ENCODE data around the gene ELAVL3.
A peak's percentile ranks its signal among the peaks of the same experiment; 100 is the strongest.
"Not testable (repeated sequence)": the region's sequence is repeated elsewhere in the genome, so short reads cannot be mapped to it uniquely, and the experiment has no call there.

ELAVL3 gene

DNA sequence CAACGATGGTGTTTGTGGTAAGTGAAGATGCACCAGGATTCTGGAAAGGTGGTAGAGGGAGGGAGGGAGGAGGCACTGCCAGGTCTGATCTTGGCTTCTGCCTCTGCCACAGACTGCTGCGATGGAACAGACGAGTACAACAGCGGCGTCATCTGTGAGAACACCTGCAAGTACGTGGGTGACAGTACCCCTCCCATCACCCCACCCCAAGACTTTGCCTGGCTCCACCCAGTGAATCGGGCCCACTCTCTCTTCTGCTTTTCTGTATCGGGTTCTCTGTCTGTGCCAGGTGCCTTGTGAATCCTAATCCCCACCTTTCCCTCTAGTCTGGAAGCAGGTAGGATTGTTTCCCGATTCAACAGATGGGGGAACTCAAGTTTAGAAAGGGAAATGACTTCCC lies 42.9 kb downstream of the ELAVL3 start:
- Histone ChIP-seq H3K27me3 (ENCODE audit: control insufficient read depth, insufficient read depth, low read length) (no peaks in the 10 kb centered on the region), H3K4me1 (ENCODE audit: control insufficient read depth, insufficient read depth, low read length) (peaks cover 13% of the 10 kb centered on the region), H3K9me3 (ENCODE audit: control insufficient read depth, low read length) (no peaks in the 10 kb centered on the region), H3K9ac (ENCODE audit: low read length) (no peak overlapping the region), H3K4me3 (ENCODE audit: low read length) (no peak overlapping the region), H3K36me3 (ENCODE audit: control insufficient read depth, insufficient read depth, low read length) (peaks cover 10% of the 10 kb centered on the region)

DNA sequence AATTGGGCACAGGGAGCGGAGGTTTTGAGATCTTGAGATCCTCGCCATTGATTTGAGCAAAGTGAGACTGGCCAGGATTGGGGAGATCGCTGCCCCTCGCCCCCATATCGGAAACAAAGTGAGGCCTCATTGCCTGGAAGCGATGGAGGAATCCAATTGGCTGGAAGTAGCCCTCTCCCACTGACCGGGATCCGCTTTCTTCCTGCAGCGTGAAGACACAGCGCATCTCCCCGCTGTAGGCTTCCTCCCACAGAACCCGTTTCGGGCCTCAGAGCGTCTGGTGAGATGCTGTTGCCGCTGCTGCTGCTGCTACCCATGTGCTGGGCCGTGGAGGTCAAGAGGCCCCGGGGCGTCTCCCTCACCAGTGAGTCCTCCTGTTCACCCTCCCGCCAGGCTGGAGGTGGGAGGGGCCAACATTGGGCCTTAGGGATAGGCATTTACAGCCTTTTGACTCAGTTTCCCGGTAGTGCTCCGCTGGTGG lies 45.0 kb downstream of the ELAVL3 start:
- Histone ChIP-seq H3K9ac (ENCODE audit: low read length) (peak overlapping the region; percentile 65), H3K4me3 (ENCODE audit: low read length) (peak overlapping the region; percentile 72), H3K9me3 (ENCODE audit: control insufficient read depth, low read length) (no peaks in the 10 kb centered on the region), H3K36me3 (ENCODE audit: control insufficient read depth, insufficient read depth, low read length) (peaks cover 1% of the 10 kb centered on the region), H3K27me3 (ENCODE audit: control insufficient read depth, insufficient read depth, low read length) (no peaks in the 10 kb centered on the region), H3K4me1 (ENCODE audit: control insufficient read depth, insufficient read depth, low read length) (peaks cover 13% of the 10 kb centered on the region)

GRCh38 chr19:11435057-11435832 lies 45.6 kb downstream of the ELAVL3 start, which contains the start of the genes ODAD3 and PRKCSH:
Gene ODAD3, minus strand, starts transcription at chr19:11435121. Its CDS starts 105 bp downstream, at chr19:11435016.
Gene PRKCSH, plus strand, starts transcription at chr19:11435635. Its CDS starts 483 bp downstream, at chr19:11436118.
- H3K9ac ChIP-seq (ENCODE audit: low read length) = peak within 1 kb of the TSS; percentile 65
- no peaks in the 10 kb centered on the region for H3K27me3 ChIP-seq (ENCODE audit: control insufficient read depth, insufficient read depth, low read length)
- H3K4me3 ChIP-seq (ENCODE audit: low read length) = peak within 1 kb of the TSS; percentile 72
- H3K4me1 ChIP-seq (ENCODE audit: control insufficient read depth, insufficient read depth, low read length) = peaks cover 13% of the 10 kb centered on the region
- no peaks in the 10 kb centered on the region for H3K36me3 ChIP-seq (ENCODE audit: control insufficient read depth, insufficient read depth, low read length)
- no peaks in the 10 kb centered on the region for H3K9me3 ChIP-seq (ENCODE audit: control insufficient read depth, low read length)

- H3K9me3 ChIP-seq (ENCODE audit: control insufficient read depth, low read length) = no peaks in the 10 kb centered on the region
- no peaks in the 10 kb centered on the region for H3K27me3 ChIP-seq (ENCODE audit: control insufficient read depth, insufficient read depth, low read length)
- H3K4me3 ChIP-seq (ENCODE audit: low read length) = peak overlapping the region; percentile 72
Observed at GRCh38 chr19:11434703-11435056, 46.2 kb downstream of the ELAVL3 start.

GRCh38 chr19:11433526-11433925 lies 47.3 kb downstream of the ELAVL3 start:
- H3K9ac ChIP-seq (ENCODE audit: low read length); H3K36me3 ChIP-seq (ENCODE audit: control insufficient read depth, insufficient read depth, low read length); H3K27me3 ChIP-seq (ENCODE audit: control insufficient read depth, insufficient read depth, low read length); H3K9me3 ChIP-seq (ENCODE audit: control insufficient read depth, low read length); H3K4me3 ChIP-seq (ENCODE audit: low read length): not testable (repeated sequence)
- H3K4me1 ChIP-seq (ENCODE audit: control insufficient read depth, insufficient read depth, low read length) = peaks cover 13% of the 10 kb centered on the region

More at GRCh38 chr19:11434703-11435056, 46.2 kb downstream of the ELAVL3 start:
- Histone ChIP-seq H3K9ac (ENCODE audit: low read length) (peak overlapping the region; percentile 38), H3K36me3 (ENCODE audit: control insufficient read depth, insufficient read depth, low read length) (no peaks in the 10 kb centered on the region), H3K4me1 (ENCODE audit: control insufficient read depth, insufficient read depth, low read length) (peaks cover 13% of the 10 kb centered on the region)

- peaks cover 14% of the 10 kb centered on the region for H3K4me1 ChIP-seq (ENCODE audit: control insufficient read depth, insufficient read depth, low read length)
- no peaks in the 10 kb centered on the region for H3K36me3 ChIP-seq (ENCODE audit: control insufficient read depth, insufficient read depth, low read length)
- no peaks in the 10 kb centered on the region for H3K9me3 ChIP-seq (ENCODE audit: control insufficient read depth, low read length)
- H3K9ac ChIP-seq (ENCODE audit: low read length) = no peak overlapping the region
- H3K4me3 ChIP-seq (ENCODE audit: low read length) = no peak overlapping the region
- H3K27me3 ChIP-seq (ENCODE audit: control insufficient read depth, insufficient read depth, low read length) = peaks cover 25% of the 10 kb centered on the region
Observed at GRCh38 chr19:11426656-11427055, 54.2 kb downstream of the ELAVL3 start.

- H3K4me1 ChIP-seq (ENCODE audit: control insufficient read depth, insufficient read depth, low read length) = peaks cover 22% of the 10 kb centered on the region
- no peak overlapping the region for H3K4me3 ChIP-seq (ENCODE audit: low read length)
- H3K9ac ChIP-seq (ENCODE audit: low read length) = no peak overlapping the region
- H3K9me3 ChIP-seq (ENCODE audit: control insufficient read depth, low read length) = no peaks in the 10 kb centered on the region
- H3K36me3 ChIP-seq (ENCODE audit: control insufficient read depth, insufficient read depth, low read length) = no peaks in the 10 kb centered on the region
- peaks cover 32% of the 10 kb centered on the region for H3K27me3 ChIP-seq (ENCODE audit: control insufficient read depth, insufficient read depth, low read length)
Observed at GRCh38 chr19:11425719-11426457, 55.0 kb downstream of the ELAVL3 start.

- peaks cover 30% of the 10 kb centered on the region for H3K4me1 ChIP-seq (ENCODE audit: control insufficient read depth, insufficient read depth, low read length)
Observed at GRCh38 chr19:11423791-11424181, 57.1 kb downstream of the ELAVL3 start.

GRCh38 chr19:11423164-11423790 lies 57.6 kb downstream of the ELAVL3 start:
- no peak overlapping the region for H3K9ac ChIP-seq (ENCODE audit: low read length)
- peaks cover 53% of the 10 kb centered on the region for H3K27me3 ChIP-seq (ENCODE audit: control insufficient read depth, insufficient read depth, low read length)
- H3K4me3 ChIP-seq (ENCODE audit: low read length) = no peak overlapping the region
- peaks cover 35% of the 10 kb centered on the region for H3K4me1 ChIP-seq (ENCODE audit: control insufficient read depth, insufficient read depth, low read length)
- no peaks in the 10 kb centered on the region for H3K36me3 ChIP-seq (ENCODE audit: control insufficient read depth, insufficient read depth, low read length)
- no peaks in the 10 kb centered on the region for H3K9me3 ChIP-seq (ENCODE audit: control insufficient read depth, low read length)

More at GRCh38 chr19:11423791-11424181, 57.1 kb downstream of the ELAVL3 start:
- H3K4me3 ChIP-seq (ENCODE audit: low read length) = no peak overlapping the region
- H3K9me3 ChIP-seq (ENCODE audit: control insufficient read depth, low read length) = no peaks in the 10 kb centered on the region
- H3K9ac ChIP-seq (ENCODE audit: low read length) = no peak overlapping the region
- H3K27me3 ChIP-seq (ENCODE audit: control insufficient read depth, insufficient read depth, low read length) = peaks cover 50% of the 10 kb centered on the region
- H3K36me3 ChIP-seq (ENCODE audit: control insufficient read depth, insufficient read depth, low read length) = no peaks in the 10 kb centered on the region

- Histone ChIP-seq H3K27me3 (ENCODE audit: control insufficient read depth, insufficient read depth, low read length) (peaks cover 53% of the 10 kb centered on the region), H3K4me3 (ENCODE audit: low read length) (peak overlapping the region; percentile 9), H3K9me3 (ENCODE audit: control insufficient read depth, low read length) (no peaks in the 10 kb centered on the region), H3K9ac (ENCODE audit: low read length) (peak overlapping the region; percentile 39), H3K36me3 (ENCODE audit: control insufficient read depth, insufficient read depth, low read length) (no peaks in the 10 kb centered on the region), H3K4me1 (ENCODE audit: control insufficient read depth, insufficient read depth, low read length) (peaks cover 35% of the 10 kb centered on the region)
Observed at GRCh38 chr19:11422163-11423065, 58.4 kb downstream of the ELAVL3 start.

- Histone ChIP-seq H3K27me3 (ENCODE audit: control insufficient read depth, insufficient read depth, low read length) (peaks cover 53% of the 10 kb centered on the region), H3K9me3 (ENCODE audit: control insufficient read depth, low read length) (no peaks in the 10 kb centered on the region), H3K4me3 (ENCODE audit: low read length) (peak overlapping the region; percentile 9), H3K4me1 (ENCODE audit: control insufficient read depth, insufficient read depth, low read length) (peaks cover 35% of the 10 kb centered on the region), H3K36me3 (ENCODE audit: control insufficient read depth, insufficient read depth, low read length) (no peaks in the 10 kb centered on the region), H3K9ac (ENCODE audit: low read length) (no peak overlapping the region)
Observed at GRCh38 chr19:11421371-11422098, 59.3 kb downstream of the ELAVL3 start.

Data from mucosa of stomach (tissue), 1 donor.